Neural cell (in vitro differentiated cells): ENCODE results near the gene HK1. TPM values are rescaled to one million over a fixed set of nuclear protein-coding genes. Genes with fewer than 3 reads are reported as not detected.

ENCODE experiments used
- H2AFZ ChIP-seq: fragments of 200-600, 300-800 bp; sonication (generic), shearing (Covaris generic); 2 replicates; pipeline ENCODE4 v1.6.0; 2014; ENCODE audit warnings: low read depth, mild to moderate bottlenecking, antibody characterized with exemption, low read length, moderate library complexity
- H3F3A ChIP-seq: fragments of 200-600 bp; shearing (Covaris generic); 2 replicates; pipeline ENCODE4 v1.6.1; 2016; ENCODE audit warnings: mild to moderate bottlenecking, moderate library complexity, mixed read lengths, antibody characterized with exemption, low read length; ENCODE audit not compliant: insufficient read depth, poor library complexity, severe bottlenecking
- H3K27ac ChIP-seq: fragments of 200-600, 300-800 bp; sonication (generic), shearing (Covaris generic); 2 replicates; pipeline ENCODE4 v1.5.1; 2014; ENCODE audit warnings: mild to moderate bottlenecking, low read length, moderate library complexity
- H3K27me3 ChIP-seq: fragments of 300-800, 200-600 bp; sonication (generic), shearing (Covaris generic); 2 replicates; pipeline ENCODE4 v1.6.0; 2014; ENCODE audit warnings: mild to moderate bottlenecking, low read depth, low read length, moderate library complexity; ENCODE audit not compliant: insufficient read depth
- H3K36me3 ChIP-seq: fragments of 300-800, 200-600 bp; sonication (generic), shearing (Covaris generic); 2 replicates; pipeline ENCODE4 v1.5.1; 2014; ENCODE audit warnings: mild to moderate bottlenecking, antibody characterized with exemption, low read length, moderate library complexity; ENCODE audit not compliant: insufficient read depth
- H3K4me2 ChIP-seq: fragments of 300-800, 200-600 bp; sonication (generic), shearing (Covaris generic); 2 replicates; pipeline ENCODE4 v1.6.0; 2014; ENCODE audit warnings: mild to moderate bottlenecking, low read length
- H3K4me3 ChIP-seq: fragments of 300-800, 200-600 bp; sonication (generic), shearing (Covaris generic); 2 replicates; pipeline ENCODE4 v1.5.1; 2014; ENCODE audit warnings: mild to moderate bottlenecking, low read length, moderate library complexity
- H3K79me2 ChIP-seq: fragments of 200-600 bp; shearing (Covaris generic); replicated peaks from 2 replicates; pipeline ENCODE4 v1.6.0; 2014; ENCODE audit warnings: mild to moderate bottlenecking, low read length, moderate library complexity; ENCODE audit not compliant: insufficient read depth
- H3K9ac ChIP-seq: fragments of 300-800, 200-600 bp; sonication (generic), shearing (Covaris generic); 2 replicates; pipeline ENCODE4 v1.6.1; 2016; ENCODE audit warnings: mild to moderate bottlenecking, low read length, mixed read lengths
- H3K9me2 ChIP-seq: fragments of 200-600 bp; shearing (Covaris generic); 2 replicates; pipeline ENCODE4 v1.6.1; 2016; ENCODE audit warnings: mild to moderate bottlenecking, low read length, mixed read lengths; ENCODE audit not compliant: insufficient read depth
- H3K9me3 ChIP-seq: fragments of 200-600, 300-800 bp; sonication (generic), shearing (Covaris generic); 2 replicates; pipeline ENCODE4 v1.6.1; 2016; ENCODE audit warnings: mild to moderate bottlenecking, mixed run types, low read length, moderate library complexity, mixed read lengths
- H4K20me1 ChIP-seq: fragments of 200-600 bp; shearing (Covaris generic); 2 replicates; pipeline ENCODE4 v1.6.1; 2016; ENCODE audit warnings: mild to moderate bottlenecking, mixed run types; ENCODE audit not compliant: insufficient read depth
- EP300 ChIP-seq: fragments of 450-650 bp; conservative IDR thresholded peaks from 2 replicates; pipeline ENCODE4 v1.6.1; 2014; ENCODE audit warnings: antibody characterized with exemption, mild to moderate bottlenecking, moderate library complexity; ENCODE audit not compliant: poor library complexity, severe bottlenecking
- EZH2 ChIP-seq: fragments of 200-600, 300-800 bp; shearing (Covaris generic), sonication (generic); IDR thresholded peaks from 2 replicates; pipeline ENCODE4 v1.6.1; 2014; ENCODE audit warnings: antibody characterized with exemption, low read length, borderline replicate concordance, mild to moderate bottlenecking; ENCODE audit not compliant: insufficient read depth, poor library complexity, severe bottlenecking
- MXI1 ChIP-seq: fragments of 450-650 bp; conservative IDR thresholded peaks from 2 replicates; pipeline ENCODE4 v1.6.1; 2014; ENCODE audit warnings: antibody characterized with exemption, mild to moderate bottlenecking; ENCODE audit not compliant: poor library complexity, severe bottlenecking
- POLR2AphosphoS5 ChIP-seq: IDR thresholded peaks from 2 replicates; pipeline ENCODE4 v1.6.1; 2012
- RAD21 ChIP-seq: fragments of 450-650 bp; conservative IDR thresholded peaks from 2 replicates; pipeline ENCODE4 v1.6.1; 2014; ENCODE audit warnings: antibody characterized with exemption, mild to moderate bottlenecking, moderate library complexity
- REST ChIP-seq: IDR thresholded peaks from 2 replicates; pipeline ENCODE4 v1.6.1; 2012; ENCODE audit warnings: borderline replicate concordance
- SMC3 ChIP-seq: fragments of 450-650 bp; conservative IDR thresholded peaks from 2 replicates; pipeline ENCODE4 v1.6.1; 2014; ENCODE audit warnings: antibody characterized with exemption, mild to moderate bottlenecking, moderate library complexity; ENCODE audit not compliant: poor library complexity
- TAF1 ChIP-seq: IDR thresholded peaks from 2 replicates; pipeline ENCODE4 v1.6.1; 2012; ENCODE audit warnings: low read depth
- polyA plus RNA-seq: library from polyadenylated mRNA; depleted of rRNA; stranded (reverse); fragments of >200 nt; gene quantifications from 2 replicates; pipeline ENCODE4 v1.2.3, GENCODE V29; 2014
- TF ChIP-seq, protein P1 (sequence below): fragments of 450-650 bp; IDR thresholded peaks from 2 replicates; pipeline ENCODE4 v1.5.1; 2014; ENCODE audit warnings: antibody characterized with exemption, mild to moderate bottlenecking, moderate library complexity; ENCODE audit not compliant: poor library complexity, severe bottlenecking

The HK1 gene
- polyA plus RNA-seq, 1 donor from 2014 or later: 60.5 TPM

GRCh38 chr10:69234447-69234846 lies 43.8 kb upstream of the HK1 start:
- Histone ChIP-seq H3K9me2 (no peaks in the 10 kb centered on the region), H3K9me3 (no peaks in the 10 kb centered on the region), H3K4me3 (no peak overlapping the region), H4K20me1 (no peaks in the 10 kb centered on the region), H3K27ac (no peak overlapping the region), H3K4me2 (no peak overlapping the region), H3K79me2 (no peaks in the 10 kb centered on the region), H3K27me3 (no peaks in the 10 kb centered on the region), H2AFZ (no peak overlapping the region), H3K36me3 (no peaks in the 10 kb centered on the region), H3K9ac (no peak overlapping the region), H3F3A (no peaks in the 10 kb centered on the region)
- no peak for TF ChIP-seq EP300
- no peak for TF ChIP-seq RAD21
- TF ChIP-seq, protein P1, sequence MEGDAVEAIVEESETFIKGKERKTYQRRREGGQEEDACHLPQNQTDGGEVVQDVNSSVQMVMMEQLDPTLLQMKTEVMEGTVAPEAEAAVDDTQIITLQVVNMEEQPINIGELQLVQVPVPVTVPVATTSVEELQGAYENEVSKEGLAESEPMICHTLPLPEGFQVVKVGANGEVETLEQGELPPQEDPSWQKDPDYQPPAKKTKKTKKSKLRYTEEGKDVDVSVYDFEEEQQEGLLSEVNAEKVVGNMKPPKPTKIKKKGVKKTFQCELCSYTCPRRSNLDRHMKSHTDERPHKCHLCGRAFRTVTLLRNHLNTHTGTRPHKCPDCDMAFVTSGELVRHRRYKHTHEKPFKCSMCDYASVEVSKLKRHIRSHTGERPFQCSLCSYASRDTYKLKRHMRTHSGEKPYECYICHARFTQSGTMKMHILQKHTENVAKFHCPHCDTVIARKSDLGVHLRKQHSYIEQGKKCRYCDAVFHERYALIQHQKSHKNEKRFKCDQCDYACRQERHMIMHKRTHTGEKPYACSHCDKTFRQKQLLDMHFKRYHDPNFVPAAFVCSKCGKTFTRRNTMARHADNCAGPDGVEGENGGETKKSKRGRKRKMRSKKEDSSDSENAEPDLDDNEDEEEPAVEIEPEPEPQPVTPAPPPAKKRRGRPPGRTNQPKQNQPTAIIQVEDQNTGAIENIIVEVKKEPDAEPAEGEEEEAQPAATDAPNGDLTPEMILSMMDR: no peak
- no peak for TF ChIP-seq REST
- TF ChIP-seq POLR2AphosphoS5: no peak
- TF ChIP-seq SMC3: no peak
- no peak for TF ChIP-seq TAF1
- no peak for TF ChIP-seq EZH2
- no peak for TF ChIP-seq MXI1

- H3F3A ChIP-seq: no peaks in the 10 kb centered on the region
- H3K79me2 ChIP-seq: no peaks in the 10 kb centered on the region
- no peaks in the 10 kb centered on the region for H3K9me3 ChIP-seq
- H3K4me3 ChIP-seq: peak overlapping the region; percentile 8
- TF ChIP-seq REST (no peak), SMC3 (peak; percentile 98), MXI1 (no peak), POLR2AphosphoS5 (peak; percentile 56), TAF1 (no peak), EZH2 (no peak), EP300 (peak; percentile 15), RAD21 (peak; percentile 96)
- TF ChIP-seq, protein P1: peak; percentile 97
- peak overlapping the region; percentile 43 for H3K9ac ChIP-seq
- H3K27me3 ChIP-seq: no peaks in the 10 kb centered on the region
- H4K20me1 ChIP-seq: no peaks in the 10 kb centered on the region
- H3K9me2 ChIP-seq: no peaks in the 10 kb centered on the region
- no peak overlapping the region for H2AFZ ChIP-seq
- H3K4me2 ChIP-seq: no peak overlapping the region
- no peaks in the 10 kb centered on the region for H3K36me3 ChIP-seq
- no peak overlapping the region for H3K27ac ChIP-seq
Measured at GRCh38 chr10:69237528-69238159, 40.7 kb upstream of the HK1 start.
